ENCODE results near the gene TFDP1. TPM values are rescaled to one million over a fixed set of nuclear protein-coding genes. Genes with fewer than 3 reads are reported as not detected.

TFDP1 gene
- total RNA-seq, 1 experiment from 2014 or later, result 140 TPM

DNA sequence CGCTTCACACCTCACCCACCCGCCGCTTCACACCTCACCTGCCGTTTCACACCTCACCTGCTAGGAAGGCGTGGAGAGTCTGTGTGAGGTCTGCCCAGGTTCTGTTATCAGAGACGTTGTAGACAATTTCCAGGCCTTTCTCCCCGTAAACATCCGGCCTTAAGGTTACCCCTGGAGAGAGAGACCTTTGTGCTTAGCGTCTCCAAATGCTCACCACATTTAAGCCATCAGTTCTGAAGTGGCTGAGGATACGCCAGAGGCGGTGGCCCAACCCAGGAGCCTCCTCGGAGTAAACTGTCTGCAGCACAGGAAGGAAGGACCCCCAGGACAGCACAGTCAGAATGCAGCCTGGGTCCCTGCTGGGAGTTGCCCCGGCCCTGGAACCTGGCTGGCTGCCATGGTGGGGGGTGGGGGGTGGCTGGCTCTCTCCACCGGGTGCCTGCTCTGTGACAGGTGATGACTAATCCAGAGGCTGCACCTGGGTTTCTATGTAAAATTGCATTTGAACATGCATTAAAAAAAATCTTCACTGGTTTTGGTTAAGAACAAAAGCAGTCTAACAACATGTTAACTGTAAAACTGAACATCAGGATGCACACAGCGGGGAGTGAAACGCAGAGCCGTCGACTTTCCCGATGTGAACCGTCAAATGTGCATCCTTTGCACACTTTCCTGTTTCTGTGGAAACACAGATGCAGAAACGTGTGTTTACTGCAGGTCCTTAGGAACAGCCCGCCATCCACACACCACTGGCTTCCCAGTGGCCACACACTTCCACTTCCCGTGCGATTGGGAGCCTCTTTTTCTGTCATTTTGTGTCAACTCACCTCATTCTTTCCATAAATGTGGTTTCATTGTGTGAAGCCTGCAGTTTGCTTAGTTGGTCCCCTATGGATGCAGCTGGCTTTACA lies 69.0 kb downstream of the TFDP1 start:
- no peak overlapping the region for H3K4me3 ChIP-seq (ENCODE audit: low read depth, low read length)
- DNase-seq, result peak in 1 of 2 experiments; percentile 22
- Mint-ChIP-seq H3K9me3 (ENCODE audit: unreplicated experiment) (no peaks in the 10 kb centered on the region), H3K27ac (ENCODE audit: unreplicated experiment) (no peak overlapping the region), H3K4me3 (ENCODE audit: unreplicated experiment) (no peak overlapping the region), H3K27me3 (ENCODE audit: insufficient read depth, unreplicated experiment) (no peaks in the 10 kb centered on the region), H3K4me1 (ENCODE audit: low read depth, unreplicated experiment) (no peaks in the 10 kb centered on the region), H3K36me3 (ENCODE audit: insufficient read depth, unreplicated experiment) (no peaks in the 10 kb centered on the region)
- H3K27me3 ChIP-seq (replicated peaks; ENCODE audit: control insufficient read depth, insufficient read depth, low read length), result no peaks in the 10 kb centered on the region
- TF ChIP-seq, protein P1, sequence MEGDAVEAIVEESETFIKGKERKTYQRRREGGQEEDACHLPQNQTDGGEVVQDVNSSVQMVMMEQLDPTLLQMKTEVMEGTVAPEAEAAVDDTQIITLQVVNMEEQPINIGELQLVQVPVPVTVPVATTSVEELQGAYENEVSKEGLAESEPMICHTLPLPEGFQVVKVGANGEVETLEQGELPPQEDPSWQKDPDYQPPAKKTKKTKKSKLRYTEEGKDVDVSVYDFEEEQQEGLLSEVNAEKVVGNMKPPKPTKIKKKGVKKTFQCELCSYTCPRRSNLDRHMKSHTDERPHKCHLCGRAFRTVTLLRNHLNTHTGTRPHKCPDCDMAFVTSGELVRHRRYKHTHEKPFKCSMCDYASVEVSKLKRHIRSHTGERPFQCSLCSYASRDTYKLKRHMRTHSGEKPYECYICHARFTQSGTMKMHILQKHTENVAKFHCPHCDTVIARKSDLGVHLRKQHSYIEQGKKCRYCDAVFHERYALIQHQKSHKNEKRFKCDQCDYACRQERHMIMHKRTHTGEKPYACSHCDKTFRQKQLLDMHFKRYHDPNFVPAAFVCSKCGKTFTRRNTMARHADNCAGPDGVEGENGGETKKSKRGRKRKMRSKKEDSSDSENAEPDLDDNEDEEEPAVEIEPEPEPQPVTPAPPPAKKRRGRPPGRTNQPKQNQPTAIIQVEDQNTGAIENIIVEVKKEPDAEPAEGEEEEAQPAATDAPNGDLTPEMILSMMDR (IDR thresholded peaks at IDR 0.05; ENCODE audit: insufficient read depth in 1 of 2, low read depth in 1 of 2, low read length in 1 of 2, severe bottlenecking in 1 of 2, unreplicated experiment in 1 of 2), result no peak
- H3K36me3 ChIP-seq (ENCODE audit: control insufficient read depth, insufficient read depth, low read length), result no peaks in the 10 kb centered on the region
- H3K9me3 ChIP-seq, result no peaks in the 10 kb centered on the region
- POLR2A ChIA-PET, result no interaction called here
- CTCF ChIA-PET, result no interaction called here
- BruUV-seq (replicated peaks), result no TSS peak
- no peaks in the 10 kb centered on the region for H3K4me1 ChIP-seq
- intact Hi-C loops (cut with micrococcal nuclease; ENCODE audit: unreplicated experiment), result no loop called here

DNA sequence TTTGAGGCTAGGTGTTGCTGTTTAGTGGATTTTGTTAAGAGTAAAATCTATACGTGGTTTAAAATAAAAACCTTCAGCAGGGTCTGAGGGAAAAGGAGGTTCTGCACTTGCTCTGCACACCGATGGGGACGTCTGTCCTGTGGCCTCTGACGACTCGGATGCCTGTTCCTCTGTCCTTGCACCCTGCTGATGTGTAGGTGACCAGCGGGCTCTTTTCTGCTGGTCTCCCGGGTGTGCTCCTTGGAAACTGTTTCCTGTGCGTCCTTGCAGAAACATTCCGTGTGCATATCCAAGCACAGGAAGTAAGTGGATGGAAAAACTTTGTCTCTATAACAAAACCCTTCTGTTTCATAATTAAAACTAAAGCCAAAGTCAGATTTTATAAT lies 69.6 kb downstream of the TFDP1 start:
- intact Hi-C loops (cut with micrococcal nuclease; ENCODE audit: unreplicated experiment), result no loop called here
- BruUV-seq (replicated peaks), result no TSS peak
- Mint-ChIP-seq H3K36me3 (ENCODE audit: insufficient read depth, unreplicated experiment) (no peaks in the 10 kb centered on the region), H3K4me1 (ENCODE audit: low read depth, unreplicated experiment) (no peaks in the 10 kb centered on the region), H3K9me3 (ENCODE audit: unreplicated experiment) (no peaks in the 10 kb centered on the region), H3K27me3 (ENCODE audit: insufficient read depth, unreplicated experiment) (no peaks in the 10 kb centered on the region), H3K4me3 (ENCODE audit: unreplicated experiment) (no peak overlapping the region), H3K27ac (ENCODE audit: unreplicated experiment) (no peak overlapping the region)
- POLR2A ChIA-PET, result no interaction called here
- CTCF ChIA-PET, result no interaction called here
- no peak overlapping the region for H3K4me3 ChIP-seq (ENCODE audit: low read depth, low read length)
- DNase-seq, result peak in 1 of 2 experiments; percentile 4
- H3K9me3 ChIP-seq, result no peaks in the 10 kb centered on the region
- TF ChIP-seq, protein P1 (IDR thresholded peaks at IDR 0.05; ENCODE audit: insufficient read depth in 1 of 2, low read depth in 1 of 2, low read length in 1 of 2, severe bottlenecking in 1 of 2, unreplicated experiment in 1 of 2), result no peak
- H3K27me3 ChIP-seq (replicated peaks; ENCODE audit: control insufficient read depth, insufficient read depth, low read length), result no peaks in the 10 kb centered on the region
- H3K4me1 ChIP-seq, result no peaks in the 10 kb centered on the region
- H3K36me3 ChIP-seq (ENCODE audit: control insufficient read depth, insufficient read depth, low read length), result no peaks in the 10 kb centered on the region

DNA sequence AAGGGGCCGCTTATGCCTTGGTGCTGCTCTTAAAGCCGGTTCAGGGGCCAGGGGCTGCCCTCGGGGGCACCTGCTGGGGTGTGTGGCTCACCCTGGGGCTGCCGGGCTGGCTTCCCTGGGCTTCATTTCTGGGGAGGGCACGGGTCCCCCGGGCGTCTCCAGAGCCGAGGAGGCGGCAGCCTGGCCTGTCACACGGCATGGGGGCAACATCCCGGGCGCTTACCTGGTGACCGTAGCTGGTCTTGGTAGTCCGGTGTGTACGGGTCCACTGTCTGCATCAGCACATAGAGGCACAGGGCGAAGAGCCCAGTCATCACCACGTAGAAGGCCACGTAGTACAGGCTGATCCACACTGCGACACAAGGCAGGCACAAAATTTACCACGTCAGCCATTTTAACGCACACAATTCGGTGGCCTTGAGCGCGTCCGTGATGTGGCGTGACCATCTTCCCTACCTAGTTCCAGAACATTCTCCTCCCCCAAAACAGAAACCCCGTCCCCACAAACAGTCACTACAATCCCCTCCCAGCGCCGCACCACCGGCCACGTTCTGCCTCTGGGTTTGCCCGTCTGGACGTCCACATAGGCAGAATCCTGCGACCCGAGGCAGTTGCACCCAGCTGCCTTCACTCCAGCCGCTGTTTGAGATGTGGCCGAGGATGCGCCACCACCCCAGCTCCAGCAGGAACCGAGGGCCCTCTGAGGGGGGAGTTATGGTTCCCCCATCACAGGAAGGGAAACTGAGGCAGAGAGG lies 70.2 kb downstream of the TFDP1 start:
- BruUV-seq (replicated peaks), result no TSS peak
- H3K36me3 Mint-ChIP-seq (ENCODE audit: insufficient read depth, unreplicated experiment), result no peaks in the 10 kb centered on the region
- H3K4me1 Mint-ChIP-seq (ENCODE audit: low read depth, unreplicated experiment), result no peaks in the 10 kb centered on the region

More for the DNA sequence above, 70.2 kb downstream of the TFDP1 start:
- TF ChIP-seq, protein P1 (IDR thresholded peaks at IDR 0.05; ENCODE audit: insufficient read depth in 1 of 2, low read depth in 1 of 2, low read length in 1 of 2, severe bottlenecking in 1 of 2, unreplicated experiment in 1 of 2), result no peak
- peak in 1 of 2 experiments; percentile 29 for DNase-seq
- ChIA-PET CTCF (no interaction called here), POLR2A (no interaction called here)
- no peaks in the 10 kb centered on the region for H3K27me3 ChIP-seq (replicated peaks; ENCODE audit: control insufficient read depth, insufficient read depth, low read length)
- H3K36me3 ChIP-seq (ENCODE audit: control insufficient read depth, insufficient read depth, low read length), result no peaks in the 10 kb centered on the region
- no peaks in the 10 kb centered on the region for H3K9me3 Mint-ChIP-seq (ENCODE audit: unreplicated experiment)
- H3K27me3 Mint-ChIP-seq (ENCODE audit: insufficient read depth, unreplicated experiment), result no peaks in the 10 kb centered on the region
- intact Hi-C loops (cut with micrococcal nuclease; ENCODE audit: unreplicated experiment), result no loop called here
- H3K27ac Mint-ChIP-seq (ENCODE audit: unreplicated experiment), result no peak overlapping the region
- no peak overlapping the region for H3K4me3 Mint-ChIP-seq (ENCODE audit: unreplicated experiment)
- no peaks in the 10 kb centered on the region for H3K9me3 ChIP-seq
- no peaks in the 10 kb centered on the region for H3K4me1 ChIP-seq
- no peak overlapping the region for H3K4me3 ChIP-seq (ENCODE audit: low read depth, low read length)

Measured in Caco-2 (cell line).